Peyer's patch (tissue), 4 donors: ENCODE measurements around the gene AGAP5. TPM values are rescaled to one million over a fixed set of nuclear protein-coding genes. Genes with fewer than 3 reads are reported as not detected.
"Not testable (repeated sequence)": the region's sequence is repeated elsewhere in the genome, so short reads cannot be mapped to it uniquely, and the experiment has no call there.

ENCODE experiments used
- DNase-seq, 3 donors: peaks; one replicate each; pipeline ENCODE4 v3.0.0-alpha.2; 2017 to 2019
- H3K27ac ChIP-seq, 4 donors: fragments of 200-600 bp; sonication (generic); one replicate each; pipeline ENCODE4 v1.5.1; 2016 to 2019
- H3K27me3 ChIP-seq, 2 donors: fragments of 200-600 bp; sonication (generic); one replicate each; pipeline ENCODE4 v1.5.1; 2019
- H3K36me3 ChIP-seq, 3 donors: fragments of 200-600 bp; sonication (generic); one replicate each; pipeline ENCODE4 v1.5.1; 2016 to 2019
- H3K4me1 ChIP-seq, 4 donors: fragments of 200-600 bp; sonication (generic); one replicate each; pipeline ENCODE4 v1.5.1; 2016 to 2019
- H3K4me3 ChIP-seq, 4 donors: fragments of 200-600 bp; sonication (generic); 1 replicate in 3 of 4; 2 replicates in 1 of 4; pipeline ENCODE4 v1.5.1; 2016 to 2019; ENCODE audit warnings: mild to moderate bottlenecking in 1 of 4
- H3K9me3 ChIP-seq, 4 donors: fragments of 200-600 bp; sonication (generic); one replicate each; pipeline ENCODE4 v1.5.1; 2016 to 2019; ENCODE audit warnings: mild to moderate bottlenecking in 1 of 4
- total RNA-seq, 4 donors: library from RNA; depleted of rRNA; stranded (reverse); fragments of >200 nt; gene quantifications; one replicate each; pipeline ENCODE4 v1.1.0, GENCODE V29; 2016

Gene AGAP5
- total RNA-seq, 4 donors from 2014 or later: 11.6 to 23.3 (median 16.1) TPM

GRCh38 chr10:73711683-73712082 lies 13.8 kb upstream of the AGAP5 start:
- not testable (repeated sequence) for H3K4me3 ChIP-seq, H3K9me3 ChIP-seq, H3K27ac ChIP-seq, H3K27me3 ChIP-seq, H3K4me1 ChIP-seq, DNase-seq
- H3K36me3 ChIP-seq: peaks cover 0 to 25% (median 0%) of the 10 kb centered on the region in 3 donors

GRCh38 chr10:73708122-73708521 lies 10.2 kb upstream of the AGAP5 start:
- peaks cover 0 to 10% (median 0%) of the 10 kb centered on the region in 3 donors for H3K36me3 ChIP-seq
- DNase-seq, H3K9me3 ChIP-seq, H3K27me3 ChIP-seq, H3K27ac ChIP-seq, H3K4me1 ChIP-seq, H3K4me3 ChIP-seq: not testable (repeated sequence)

- not testable (repeated sequence) for H3K36me3 ChIP-seq, DNase-seq, H3K4me3 ChIP-seq, H3K4me1 ChIP-seq, H3K9me3 ChIP-seq, H3K27ac ChIP-seq, H3K27me3 ChIP-seq
Observed at GRCh38 chr10:73707628-73708027, 9.7 kb upstream of the AGAP5 start.

DNA sequence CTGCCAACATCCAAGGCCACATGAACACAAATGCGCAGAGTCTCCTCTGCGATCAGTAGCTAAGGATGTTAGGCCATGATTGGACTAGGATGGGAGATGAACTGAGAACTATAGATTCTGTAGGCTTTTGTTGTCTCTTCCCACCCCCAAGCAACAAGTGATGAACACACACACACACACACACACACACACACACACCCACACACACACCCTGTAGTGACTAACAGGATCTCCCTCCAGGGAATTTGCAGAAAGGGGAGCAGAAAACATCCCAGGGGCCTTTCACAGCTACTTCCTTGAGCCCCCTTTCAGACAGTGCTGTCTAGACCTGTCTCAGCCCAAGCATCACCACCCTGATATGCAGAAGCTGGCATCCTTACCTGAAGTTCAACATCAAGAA lies 8.6 kb upstream of the AGAP5 start:
- not testable (repeated sequence) for H3K27ac ChIP-seq, H3K9me3 ChIP-seq, H3K27me3 ChIP-seq, H3K4me3 ChIP-seq, DNase-seq, H3K36me3 ChIP-seq, H3K4me1 ChIP-seq

GRCh38 chr10:73705506-73706072 lies 7.7 kb upstream of the AGAP5 start:
- H3K27ac ChIP-seq, DNase-seq, H3K9me3 ChIP-seq, H3K4me1 ChIP-seq, H3K36me3 ChIP-seq, H3K27me3 ChIP-seq, H3K4me3 ChIP-seq: not testable (repeated sequence)

DNA sequence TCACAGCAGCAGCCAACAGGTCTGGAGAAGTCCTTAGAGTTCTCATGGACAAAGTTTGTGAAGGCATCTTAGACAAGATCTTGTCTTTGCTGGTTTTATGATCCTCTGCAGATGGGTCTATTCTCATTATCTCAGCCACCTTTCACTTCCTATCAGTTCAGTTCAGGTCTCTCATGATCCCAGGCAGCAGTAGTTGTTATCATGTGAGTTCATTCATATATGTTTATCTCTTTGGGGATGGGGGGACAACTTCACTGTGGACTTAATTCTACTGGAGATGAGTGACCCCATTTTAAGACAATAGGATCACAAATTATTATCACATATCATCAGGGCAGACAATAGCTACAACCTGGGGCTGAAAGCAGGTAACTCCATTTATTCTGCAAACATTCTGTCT lies 6.0 kb upstream of the AGAP5 start:
- not testable (repeated sequence) for H3K27ac ChIP-seq, H3K4me1 ChIP-seq, H3K27me3 ChIP-seq, DNase-seq, H3K36me3 ChIP-seq, H3K9me3 ChIP-seq, H3K4me3 ChIP-seq

DNA sequence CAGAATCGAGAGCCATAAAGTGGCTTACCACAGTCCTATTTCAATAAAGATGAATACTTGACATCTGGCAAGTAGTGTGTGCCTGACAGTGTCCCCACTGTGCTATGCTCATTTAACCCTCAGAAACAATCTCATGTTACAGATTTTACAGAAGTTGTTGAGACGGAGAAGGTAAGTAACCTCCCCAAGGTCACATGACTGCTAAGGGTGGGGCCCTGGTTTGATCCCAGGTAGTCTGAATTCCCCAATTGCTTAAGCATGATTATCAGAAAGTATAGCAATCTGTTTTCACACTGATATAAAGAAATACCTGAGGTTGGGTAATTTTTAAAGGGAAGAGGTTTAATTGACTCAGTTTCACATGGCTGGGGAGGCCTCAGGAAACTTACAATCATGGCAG lies 910 bp upstream of the AGAP5 start:
- not testable (repeated sequence) for H3K36me3 ChIP-seq, H3K27ac ChIP-seq, H3K4me3 ChIP-seq, H3K27me3 ChIP-seq, H3K4me1 ChIP-seq, H3K9me3 ChIP-seq, DNase-seq

DNA sequence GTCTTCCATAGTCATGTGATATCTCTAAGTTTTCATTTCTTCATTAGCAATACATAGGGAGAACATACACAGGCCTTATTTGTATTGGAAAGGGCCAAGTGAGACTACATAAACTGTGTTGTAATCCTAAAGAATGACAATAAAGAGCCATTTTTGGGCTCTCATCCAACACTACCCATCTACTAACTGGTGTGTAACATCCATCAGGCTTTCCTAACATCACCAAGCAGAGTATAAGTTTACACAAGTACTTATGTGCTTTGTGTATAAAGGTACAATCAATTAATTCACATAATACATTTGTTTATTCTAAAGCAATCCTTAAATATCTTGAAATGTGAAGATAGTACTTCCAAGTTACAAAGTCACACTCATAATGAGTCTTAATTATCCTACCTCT lies 2.6 kb downstream of the AGAP5 start:
- not testable (repeated sequence) for H3K27ac ChIP-seq, H3K36me3 ChIP-seq, H3K4me3 ChIP-seq, H3K9me3 ChIP-seq, H3K27me3 ChIP-seq, DNase-seq, H3K4me1 ChIP-seq

- not testable (repeated sequence) for H3K36me3 ChIP-seq, H3K27me3 ChIP-seq, H3K4me3 ChIP-seq, H3K27ac ChIP-seq, H3K4me1 ChIP-seq, DNase-seq, H3K9me3 ChIP-seq
Observed at GRCh38 chr10:73690755-73691154, 7.2 kb downstream of the AGAP5 start.

- H3K27ac ChIP-seq, H3K9me3 ChIP-seq, H3K27me3 ChIP-seq, DNase-seq, H3K4me1 ChIP-seq, H3K4me3 ChIP-seq, H3K36me3 ChIP-seq: not testable (repeated sequence)
Observed at GRCh38 chr10:73689596-73689995, 8.3 kb downstream of the AGAP5 start.

GRCh38 chr10:73687641-73688040 lies 10.3 kb downstream of the AGAP5 start:
- not testable (repeated sequence) for H3K36me3 ChIP-seq, H3K9me3 ChIP-seq, H3K27me3 ChIP-seq, DNase-seq, H3K4me3 ChIP-seq, H3K27ac ChIP-seq, H3K4me1 ChIP-seq

GRCh38 chr10:73674546-73674945 lies 23.4 kb downstream of the AGAP5 start:
- H3K27ac ChIP-seq, H3K4me1 ChIP-seq, H3K4me3 ChIP-seq, H3K36me3 ChIP-seq, H3K27me3 ChIP-seq, DNase-seq, H3K9me3 ChIP-seq: not testable (repeated sequence)

DNA sequence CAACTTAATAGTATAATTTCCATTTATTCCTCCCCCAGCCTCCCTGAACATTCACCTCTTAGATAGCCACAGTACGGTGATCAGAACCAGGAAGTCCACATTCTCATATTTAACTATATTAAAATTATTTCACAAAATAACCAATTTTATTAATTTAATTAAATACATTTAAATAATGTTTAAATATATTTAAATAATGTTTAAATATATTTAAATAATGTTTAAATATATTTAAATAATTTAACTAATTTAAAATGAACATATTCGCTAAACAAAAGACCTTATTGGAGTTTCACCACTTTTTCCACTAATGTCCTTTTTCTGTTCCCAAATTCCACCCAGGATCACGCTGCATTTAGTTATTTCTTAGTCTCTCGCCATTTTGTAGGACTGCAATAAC lies 29.5 kb downstream of the AGAP5 start:
- H3K9me3 ChIP-seq, H3K27me3 ChIP-seq, H3K36me3 ChIP-seq, H3K4me1 ChIP-seq, H3K4me3 ChIP-seq, H3K27ac ChIP-seq, DNase-seq: not testable (repeated sequence)

DNA sequence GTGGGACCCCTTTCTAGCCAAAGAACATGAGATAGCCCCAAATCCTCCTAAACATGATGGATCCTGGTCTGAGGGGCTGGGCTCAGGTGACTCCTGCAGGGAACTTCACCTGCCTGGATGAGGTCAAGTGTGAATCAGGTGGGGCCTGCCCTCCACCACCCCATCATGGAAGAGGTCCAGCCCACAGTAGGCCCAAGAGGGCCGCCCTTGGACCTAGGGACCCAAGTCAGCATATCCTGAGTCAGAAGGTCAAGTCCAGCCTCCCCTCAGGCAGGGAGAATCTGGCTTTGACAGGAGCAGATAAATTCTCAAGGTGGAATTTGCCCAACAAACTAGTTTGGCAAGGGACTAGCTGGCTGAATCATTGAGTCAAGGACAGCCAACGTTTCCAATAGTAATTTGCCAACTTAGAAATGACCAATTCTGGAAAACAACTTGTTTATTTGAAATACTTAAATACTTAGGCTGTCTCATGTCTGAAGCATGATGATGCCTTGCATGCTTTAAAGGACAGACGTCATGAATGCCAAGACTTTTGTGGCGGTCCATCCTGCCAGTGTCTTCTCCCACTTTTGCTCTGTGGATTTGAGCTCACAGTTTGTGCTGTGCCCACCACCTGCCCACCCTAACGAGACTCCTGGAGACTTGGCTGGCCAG lies 31.6 kb downstream of the AGAP5 start:
- not testable (repeated sequence) for H3K4me1 ChIP-seq, H3K9me3 ChIP-seq, H3K4me3 ChIP-seq, DNase-seq, H3K36me3 ChIP-seq, H3K27ac ChIP-seq, H3K27me3 ChIP-seq

- H3K4me1 ChIP-seq, H3K36me3 ChIP-seq, H3K4me3 ChIP-seq, H3K9me3 ChIP-seq, H3K27ac ChIP-seq, H3K27me3 ChIP-seq, DNase-seq: not testable (repeated sequence)
Observed at GRCh38 chr10:73665581-73665980, 32.3 kb downstream of the AGAP5 start.
